Measurements from ENCODE around the gene C10orf67. TPM values are rescaled to one million over a fixed set of nuclear protein-coding genes. Genes with fewer than 3 reads are reported as not detected.

C10orf67 gene
- total RNA-seq, 4 donors from 2014 or later = not detected

GRCh38 chr10:23204773-23205172 is 139.8 kb downstream of the C10orf67 start:
- TF ChIP-seq CTCF (IDR thresholded peaks at IDR 0.05) (no peak), EP300 (IDR thresholded peaks at IDR 0.05) (no peak), POLR2AphosphoS5 (IDR thresholded peaks at IDR 0.05) (no peak), POLR2A (IDR thresholded peaks at IDR 0.05) (no peak)
- Histone ChIP-seq H3K36me3 (no peaks in the 10 kb centered on the region), H3K4me1 (no peaks in the 10 kb centered on the region), H3K27ac (no peak overlapping the region), H3K4me3 (no peak overlapping the region), H3K9me3 (no peaks in the 10 kb centered on the region), H3K27me3 (peaks cover 64% of the 10 kb centered on the region)
- WGBS, 2 donors (ENCODE audit: low coverage in 1 of 2) = 1 to 7% methylated on average over 2 to 10 of the region's 10 CpGs
- no peak for ATAC-seq

- ATAC-seq = no peak
- Histone ChIP-seq H3K9me3 (no peaks in the 10 kb centered on the region), H3K27ac (no peak overlapping the region), H3K4me3 (no peak overlapping the region), H3K4me1 (no peaks in the 10 kb centered on the region), H3K27me3 (peaks cover 67% of the 10 kb centered on the region), H3K36me3 (no peaks in the 10 kb centered on the region)
- 11 to 17% methylated on average over 15 to 29 of the region's 29 CpGs for WGBS, 2 donors (ENCODE audit: low coverage in 1 of 2)
- no peak for TF ChIP-seq EP300 (IDR thresholded peaks at IDR 0.05)
- TF ChIP-seq POLR2A (IDR thresholded peaks at IDR 0.05) = no peak
- no peak for TF ChIP-seq POLR2AphosphoS5 (IDR thresholded peaks at IDR 0.05)
- TF ChIP-seq CTCF (IDR thresholded peaks at IDR 0.05) = no peak
These were observed 140.9 kb downstream of the C10orf67 start for GRCh38 chr10:23203369-23204325.

- no peak for ATAC-seq
- no peaks in the 10 kb centered on the region for H3K36me3 ChIP-seq
- TF ChIP-seq POLR2A (IDR thresholded peaks at IDR 0.05) (no peak), EP300 (IDR thresholded peaks at IDR 0.05) (no peak), POLR2AphosphoS5 (IDR thresholded peaks at IDR 0.05) (no peak), CTCF (IDR thresholded peaks at IDR 0.05) (no peak)
- no peaks in the 10 kb centered on the region for H3K4me1 ChIP-seq
- H3K9me3 ChIP-seq = no peaks in the 10 kb centered on the region
- H3K27ac ChIP-seq = no peak overlapping the region
- 4 to 5% methylated on average over 2 to 3 of the region's 3 CpGs for WGBS, 2 donors (ENCODE audit: low coverage in 1 of 2)
- peaks cover 74% of the 10 kb centered on the region for H3K27me3 ChIP-seq
- no peak overlapping the region for H3K4me3 ChIP-seq
These were observed 141.8 kb downstream of the C10orf67 start for GRCh38 chr10:23202779-23203178.

GRCh38 chr10:23201837-23202236 is 142.8 kb downstream of the C10orf67 start:
- WGBS, 2 donors (ENCODE audit: low coverage in 1 of 2) = 3 to 11% methylated on average over 3 to 4 of the region's 4 CpGs
- TF ChIP-seq POLR2A (IDR thresholded peaks at IDR 0.05) = no peak
- TF ChIP-seq CTCF (IDR thresholded peaks at IDR 0.05) = no peak
- no peak for TF ChIP-seq EP300 (IDR thresholded peaks at IDR 0.05)
- no peak for TF ChIP-seq POLR2AphosphoS5 (IDR thresholded peaks at IDR 0.05)
- H3K9me3 ChIP-seq = no peaks in the 10 kb centered on the region
- no peak for ATAC-seq
- H3K4me1 ChIP-seq = no peaks in the 10 kb centered on the region
- H3K27me3 ChIP-seq = peaks cover 84% of the 10 kb centered on the region
- H3K27ac ChIP-seq = no peak overlapping the region
- no peaks in the 10 kb centered on the region for H3K36me3 ChIP-seq
- H3K4me3 ChIP-seq = no peak overlapping the region

All from gastroesophageal sphincter (tissue), 4 donors.